ENCODE data around the gene PANX2. TPM values are rescaled to one million over a fixed set of nuclear protein-coding genes. Genes with fewer than 3 reads are reported as not detected.

PANX2 gene
- total and polyA plus RNA-seq, 2 experiments from 2014 or later: 2.8 to 5.1 TPM

GRCh38 chr22:50123119-50123518 lies 47.4 kb upstream of the PANX2 start (continued):
- TF ChIP-seq ZNF462 (CRISPR knock-in tag; IDR thresholded peaks at IDR 0.05) (no peak), POLR2AphosphoS5 (IDR thresholded peaks at IDR 0.05; ENCODE audit: low read depth) (no peak), STAT1 (IDR thresholded peaks at IDR 0.05; ENCODE audit: unreplicated experiment) (no peak), REST (IDR thresholded peaks at IDR 0.05; ENCODE audit: unreplicated experiment) (no peak), CREB1 (CRISPR knock-in tag; IDR thresholded peaks at IDR 0.05; ENCODE audit: low read depth) (no peak), ZNF331 (CRISPR knock-in tag; IDR thresholded peaks at IDR 0.05; ENCODE audit: low read depth) (no peak), NANOG (IDR thresholded peaks at IDR 0.05; ENCODE audit: borderline replicate concordance) (no peak)
